H9 (cell line): ENCODE measurements around the gene MRPS21. TPM values are rescaled to one million over a fixed set of nuclear protein-coding genes. Genes with fewer than 3 reads are reported as not detected.

ENCODE experiments used
- DNase-seq: peaks from one replicate; pipeline ENCODE4 v3.0.0-alpha.2; 2017
- H2AFZ ChIP-seq: one replicate; pipeline ENCODE4 v1.6.1; 2013; ENCODE audit warnings: mild to moderate bottlenecking, low read length, control low read depth, moderate library complexity
- H2AK5ac ChIP-seq: 2 replicates; pipeline ENCODE4 v1.6.1; 2013; ENCODE audit warnings: low read length, control low read depth, mixed read lengths; ENCODE audit not compliant: insufficient read length
- H2BK120ac ChIP-seq: one replicate; pipeline ENCODE4 v1.6.1; 2013; ENCODE audit warnings: low read depth, mild to moderate bottlenecking, low read length, control low read depth, inconsistent platforms; ENCODE audit not compliant: poor library complexity, severe bottlenecking
- H2BK12ac ChIP-seq: 2 replicates; pipeline ENCODE4 v1.6.1; 2013; ENCODE audit warnings: low read length, control low read depth, mixed read lengths, low read depth; ENCODE audit not compliant: insufficient read length
- H2BK15ac ChIP-seq: 2 replicates; pipeline ENCODE4 v1.6.1; 2013; ENCODE audit warnings: low read depth, low read length, control low read depth
- H2BK20ac ChIP-seq: one replicate; pipeline ENCODE4 v1.6.1; 2013; ENCODE audit warnings: low read depth, mild to moderate bottlenecking, low read length, control low read depth, inconsistent platforms; ENCODE audit not compliant: poor library complexity, severe bottlenecking
- H2BK5ac ChIP-seq: 2 replicates; pipeline ENCODE4 v1.6.1; 2013; ENCODE audit warnings: low read length, control low read depth, mixed read lengths; ENCODE audit not compliant: insufficient read length
- H3K14ac ChIP-seq: 2 replicates; pipeline ENCODE4 v1.6.1; 2013; ENCODE audit warnings: low read length, control low read depth; ENCODE audit not compliant: insufficient read depth
- H3K18ac ChIP-seq: 2 replicates; pipeline ENCODE4 v1.6.1; 2013; ENCODE audit warnings: low read depth, mild to moderate bottlenecking, mixed read lengths, low read length, control low read depth; ENCODE audit not compliant: insufficient read length
- H3K23ac ChIP-seq: 2 replicates; pipeline ENCODE4 v1.6.1; 2013; ENCODE audit warnings: low read length, control low read depth, mixed read lengths, low read depth; ENCODE audit not compliant: insufficient read length
- H3K23me2 ChIP-seq: 2 replicates; pipeline ENCODE4 v1.6.1; 2013; ENCODE audit warnings: low read depth, mild to moderate bottlenecking, mixed read lengths, low read length, control low read depth; ENCODE audit not compliant: insufficient read length, poor library complexity, severe bottlenecking
- H3K27ac ChIP-seq: 2 replicates; pipeline ENCODE4 v1.5.1; 2013; ENCODE audit warnings: low read length, control low read depth, mixed read lengths, low read depth; ENCODE audit not compliant: insufficient read length
- H3K27me3 ChIP-seq: 2 replicates; pipeline ENCODE4 v1.6.1; 2013; ENCODE audit warnings: low read length, control low read depth, inconsistent platforms; ENCODE audit not compliant: insufficient read depth
- H3K4ac ChIP-seq: 2 replicates; pipeline ENCODE4 v1.6.1; 2013; ENCODE audit warnings: low read depth, mild to moderate bottlenecking, control low read depth, inconsistent platforms, low read length, moderate library complexity
- H3K4me1 ChIP-seq: 2 replicates; pipeline ENCODE4 v1.6.1; 2013; ENCODE audit warnings: low read length, control low read depth, inconsistent platforms; ENCODE audit not compliant: insufficient read depth
- H3K4me2 ChIP-seq: 2 replicates; pipeline ENCODE4 v1.6.1; 2013; ENCODE audit warnings: low read length, control low read depth, mixed read lengths; ENCODE audit not compliant: insufficient read length, insufficient read depth
- H3K56ac ChIP-seq: 2 replicates; pipeline ENCODE4 v1.6.1; 2013; ENCODE audit warnings: low read depth, mild to moderate bottlenecking, mixed read lengths, low read length, control low read depth; ENCODE audit not compliant: insufficient read length
- H3K79me1 ChIP-seq: 2 replicates; pipeline ENCODE4 v1.6.1; 2013; ENCODE audit warnings: low read depth, mild to moderate bottlenecking, moderate library complexity, low read length, control low read depth, inconsistent platforms; ENCODE audit not compliant: insufficient read depth, poor library complexity, severe bottlenecking
- H3K79me2 ChIP-seq: 2 replicates; pipeline ENCODE4 v1.6.1; 2013; ENCODE audit warnings: low read length, control low read depth, inconsistent platforms; ENCODE audit not compliant: insufficient read depth
- H3K9ac ChIP-seq: 2 replicates; pipeline ENCODE4 v1.6.1; 2013; ENCODE audit warnings: low read length, control low read depth, mixed read lengths; ENCODE audit not compliant: insufficient read length; ENCODE audit errors: extremely low read depth
- H3K9me3 ChIP-seq: one replicate; pipeline ENCODE4 v1.6.1; 2013; ENCODE audit warnings: low read depth, low read length, inconsistent platforms; ENCODE audit not compliant: control insufficient read depth
- H3T11ph ChIP-seq: one replicate; pipeline ENCODE4 v1.6.1; 2013; ENCODE audit warnings: mild to moderate bottlenecking, low read length, control low read depth, inconsistent platforms
- H4K20me1 ChIP-seq: one replicate; pipeline ENCODE4 v1.6.1; 2013; ENCODE audit not compliant: control insufficient read depth, insufficient read length, insufficient read depth
- H4K5ac ChIP-seq: 2 replicates; pipeline ENCODE4 v1.6.1; 2013; ENCODE audit warnings: low read depth, mild to moderate bottlenecking, mixed read lengths, low read length, control low read depth; ENCODE audit not compliant: insufficient read length
- H4K8ac ChIP-seq: replicated peaks from 2 replicates; pipeline ENCODE4 v1.6.1; 2013; ENCODE audit warnings: low read length, control low read depth, mixed read lengths, low read depth; ENCODE audit not compliant: insufficient read length
- H4K91ac ChIP-seq: 2 replicates; pipeline ENCODE4 v1.6.1; 2013; ENCODE audit warnings: low read depth, mild to moderate bottlenecking, moderate library complexity, mixed read lengths, low read length, control low read depth; ENCODE audit not compliant: insufficient read length
- H3K27ac Mint-ChIP-seq, 3 experiments: 2 replicates in 2 of 3; 3 replicates in 1 of 3; pipeline ENCODE4 v1.8.0; 2020 to 2021; ENCODE audit warnings: mixed read lengths in 3 of 3, mild to moderate bottlenecking in 1 of 3, moderate library complexity in 1 of 3
- H3K27me3 Mint-ChIP-seq: 2 replicates; pipeline ENCODE4 v1.8.0; 2021; ENCODE audit warnings: low read depth, mild to moderate bottlenecking, moderate library complexity, mixed read lengths
- H3K36me3 Mint-ChIP-seq, 3 experiments: 2 replicates in 2 of 3; 3 replicates in 1 of 3; pipeline ENCODE4 v1.8.0; 2020 to 2021; ENCODE audit warnings: low read depth in 3 of 3, mixed read lengths in 3 of 3; ENCODE audit not compliant: insufficient read depth in 1 of 3
- H3K4me1 Mint-ChIP-seq, 2 experiments: 2 replicates each; pipeline ENCODE4 v1.8.0; 2020; ENCODE audit warnings: mixed read lengths in 2 of 2
- H3K4me3 Mint-ChIP-seq, 2 experiments: 2 replicates in 1 of 2; 3 replicates in 1 of 2; pipeline ENCODE4 v1.8.0; 2020 to 2021; ENCODE audit warnings: mild to moderate bottlenecking in 2 of 2, mixed read lengths in 2 of 2, moderate library complexity in 1 of 2
- H3K9me3 Mint-ChIP-seq, 2 experiments: 2 replicates in 1 of 2; 3 replicates in 1 of 2; pipeline ENCODE4 v1.8.0; 2020; ENCODE audit warnings: mild to moderate bottlenecking in 2 of 2, mixed read lengths in 2 of 2, moderate library complexity in 1 of 2
- WGBS: extraction: QIAGEN DNeasy Blood & Tissue Kit; methylation state at CpG from one replicate; pipeline ENCODE4 v1.1.7; 2013; ENCODE audit warnings: missing lambda C conversion rate, low lambda C conversion rate, mixed read lengths; ENCODE audit not compliant: insufficient read length; ENCODE audit errors: extremely low coverage; 5-methylcytosine and 5-hydroxymethylcytosine counted together
- total RNA-seq: library from RNA; stranded (reverse); gene quantifications from 2 replicates; pipeline ENCODE4 v1.2.1, GENCODE V29; 2021
- TF ChIP-seq, protein P1 (sequence below): fragments of 200-600 bp; sonication (generic); conservative IDR thresholded peaks from 3 replicates; pipeline ENCODE4 v1.8.0; 2021; ENCODE audit warnings: antibody characterized with exemption, mild to moderate bottlenecking

The MRPS21 gene
- total RNA-seq, 1 experiment from 2014 or later, result 113 TPM

DNA sequence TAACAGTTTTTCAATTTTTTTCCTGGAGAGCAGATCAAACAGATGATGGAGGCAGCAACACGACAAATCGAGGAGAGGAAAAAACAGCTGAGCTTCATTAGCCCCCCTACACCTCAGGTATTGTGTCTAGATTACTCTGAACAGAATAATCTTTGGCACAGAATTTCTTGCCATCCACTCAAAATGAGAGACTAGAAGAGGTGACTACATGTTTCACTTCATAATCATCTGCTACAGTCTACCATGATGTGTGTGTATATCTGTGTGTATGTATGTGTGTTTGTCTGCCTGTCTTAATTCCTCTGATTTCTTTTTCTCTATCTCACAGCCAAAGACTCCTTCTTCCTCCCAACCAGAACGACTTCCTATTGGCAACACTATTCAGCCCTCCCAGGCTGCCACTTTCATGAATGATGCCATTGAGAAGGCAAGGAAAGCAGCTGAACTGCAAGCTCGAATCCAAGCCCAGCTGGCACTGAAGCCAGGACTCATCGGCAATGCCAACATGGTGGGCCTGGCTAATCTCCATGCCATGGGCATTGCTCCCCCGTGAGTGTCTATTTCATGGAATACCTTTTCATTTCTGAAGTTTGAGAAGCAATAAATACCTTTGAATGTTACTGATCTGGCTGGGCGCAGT, 39.1 kb downstream of the MRPS21 start:
- H4K8ac ChIP-seq, result no peak overlapping the region
- no peak overlapping the region for H4K91ac ChIP-seq
- no peak for DNase-seq
- H3K79me1 ChIP-seq, result peaks cover 3% of the 10 kb centered on the region
- H3K4me3 Mint-ChIP-seq, result no peak overlapping the region
- no peak overlapping the region for H2BK12ac ChIP-seq
- H2BK15ac ChIP-seq, result no peak overlapping the region
- H3T11ph ChIP-seq, result no peak overlapping the region
- H3K27me3 Mint-ChIP-seq, result no peaks in the 10 kb centered on the region
- H3K27ac ChIP-seq, result no peak overlapping the region
- peaks cover 61 to 87% (median 86%) of the 10 kb centered on the region in 3 experiments for H3K36me3 Mint-ChIP-seq
- no peak overlapping the region for H2AFZ ChIP-seq
- H3K18ac ChIP-seq, result no peak overlapping the region
- no peak overlapping the region for H4K5ac ChIP-seq
- H4K20me1 ChIP-seq, result no peaks in the 10 kb centered on the region
- no peak overlapping the region for H2BK20ac ChIP-seq
- H3K23me2 ChIP-seq, result no peaks in the 10 kb centered on the region
- no peak overlapping the region for H3K27ac Mint-ChIP-seq
- H3K4me2 ChIP-seq, result no peak overlapping the region
- no peaks in the 10 kb centered on the region for H3K27me3 ChIP-seq
- H3K56ac ChIP-seq, result no peak overlapping the region
- no peaks in the 10 kb centered on the region for H3K9me3 Mint-ChIP-seq
- no peaks in the 10 kb centered on the region for H3K4me1 Mint-ChIP-seq
- WGBS, result no CpG with 5 or more reads among the region's 7 CpGs
- H3K79me2 ChIP-seq, result no peaks in the 10 kb centered on the region
- H2AK5ac ChIP-seq, result no peak overlapping the region
- H2BK5ac ChIP-seq, result no peak overlapping the region
- no peak overlapping the region for H3K14ac ChIP-seq
- H3K4me1 ChIP-seq, result no peaks in the 10 kb centered on the region
- H3K9me3 ChIP-seq, result no peaks in the 10 kb centered on the region
- H3K9ac ChIP-seq, result no peak overlapping the region
- no peak overlapping the region for H3K4ac ChIP-seq
- no peak overlapping the region for H3K23ac ChIP-seq
- TF ChIP-seq, protein P1, sequence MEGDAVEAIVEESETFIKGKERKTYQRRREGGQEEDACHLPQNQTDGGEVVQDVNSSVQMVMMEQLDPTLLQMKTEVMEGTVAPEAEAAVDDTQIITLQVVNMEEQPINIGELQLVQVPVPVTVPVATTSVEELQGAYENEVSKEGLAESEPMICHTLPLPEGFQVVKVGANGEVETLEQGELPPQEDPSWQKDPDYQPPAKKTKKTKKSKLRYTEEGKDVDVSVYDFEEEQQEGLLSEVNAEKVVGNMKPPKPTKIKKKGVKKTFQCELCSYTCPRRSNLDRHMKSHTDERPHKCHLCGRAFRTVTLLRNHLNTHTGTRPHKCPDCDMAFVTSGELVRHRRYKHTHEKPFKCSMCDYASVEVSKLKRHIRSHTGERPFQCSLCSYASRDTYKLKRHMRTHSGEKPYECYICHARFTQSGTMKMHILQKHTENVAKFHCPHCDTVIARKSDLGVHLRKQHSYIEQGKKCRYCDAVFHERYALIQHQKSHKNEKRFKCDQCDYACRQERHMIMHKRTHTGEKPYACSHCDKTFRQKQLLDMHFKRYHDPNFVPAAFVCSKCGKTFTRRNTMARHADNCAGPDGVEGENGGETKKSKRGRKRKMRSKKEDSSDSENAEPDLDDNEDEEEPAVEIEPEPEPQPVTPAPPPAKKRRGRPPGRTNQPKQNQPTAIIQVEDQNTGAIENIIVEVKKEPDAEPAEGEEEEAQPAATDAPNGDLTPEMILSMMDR, result no peak
- H2BK120ac ChIP-seq, result no peak overlapping the region
